A549 (cell line): ENCODE results near the gene NDEL1. TPM values are rescaled to one million over a fixed set of nuclear protein-coding genes. Genes with fewer than 3 reads are reported as not detected.
A peak's percentile ranks its signal among the peaks of the same experiment; 100 is the strongest.

Source experiments
- ATAC-seq, 2 experiments: fragments of 200-7000 bp in 1 of 2; fragments of >200 bp in 1 of 2; cut with Nextera tagmentation in 1 of 2; cut with Tn5 transposase in 1 of 2; 3 replicates each; pipeline versions ENCODE4 v1.8.0 to v1.9.1; 2018 to 2020; ENCODE audit warnings: mild to moderate bottlenecking in 1 of 2, moderate library complexity in 1 of 2
- CTCF ChIA-PET: fragments of 300-600 bp; sonication (Branson Sonifier 250); formaldehyde crosslinking; extraction: SDS; loops from one replicate; lab custom pipeline; 2021; ENCODE audit warnings: antibody characterized with exemption, inconsistent platforms; lab: Yijun Ruan, JAX
- POLR2A ChIA-PET: fragments of 350-600 bp; formaldehyde crosslinking; extraction: SDS; loops from one replicate; lab custom pipeline; 2021; ENCODE audit warnings: antibody characterized with exemption, inconsistent platforms; lab: Yijun Ruan, JAX
- DNase-seq, 2 experiments: peaks; one replicate each; pipeline versions ENCODE4 v3.0.0 to v3.0.0-alpha.2; 2011 to 2016; ENCODE audit warnings: low read depth in 1 of 2, low spot score in 1 of 2
- FAIRE-seq: peaks from 2 replicates; lab custom pipeline; 2011; peaks lifted over from hg19 to GRCh38; lab: Jason Lieb, UNC
- H3K27ac ChIP-seq, 2 experiments: fragments of >200 bp; sonication (Bioruptor Twin); formaldehyde crosslinking; 3 replicates each; pipeline ENCODE4 v1.5.1; 2016 to 2017
- H3K4me1 ChIP-seq: fragments of >200 bp; sonication (Bioruptor Twin); formaldehyde crosslinking; 3 replicates; pipeline ENCODE4 v1.6.1; 2016
- H3K4me2 ChIP-seq: fragments of >200 bp; sonication (Bioruptor Twin); formaldehyde crosslinking; 3 replicates; pipeline ENCODE4 v1.6.1; 2016
- H3K4me3 ChIP-seq: fragments of >200 bp; sonication (Bioruptor Twin); formaldehyde crosslinking; 3 replicates; pipeline ENCODE4 v1.5.1; 2016
- H3K9me3 ChIP-seq: fragments of >200 bp; sonication (Bioruptor Twin); formaldehyde crosslinking; 3 replicates; pipeline ENCODE4 v1.6.1; 2016
- BHLHE40 ChIP-seq: IDR thresholded peaks from 2 replicates; pipeline ENCODE4 v1.6.1; 2012; ENCODE audit warnings: low read depth, low read length, inconsistent platforms
- CEBPB ChIP-seq, 2 experiments: fragments of >200 bp in 1 of 2; sonication (Bioruptor Twin) in 1 of 2; formaldehyde crosslinking in 1 of 2; IDR thresholded peaks; 2 replicates each; pipeline ENCODE4 v1.6.1; 2012 to 2016
- CHD2 ChIP-seq: fragments of 150-350 bp; IDR thresholded peaks from 2 replicates; pipeline ENCODE4 v1.6.1; 2014; ENCODE audit warnings: low read length; ENCODE audit not compliant: partially characterized antibody
- EHF ChIP-seq: fragments of 250-450 bp; sonication (Bioruptor Pico); IDR thresholded peaks from 2 replicates; pipeline ENCODE4 v1.5.0; 2020; ENCODE audit warnings: mild to moderate bottlenecking
- ELK1 ChIP-seq: fragments of 150-350 bp; IDR thresholded peaks from 2 replicates; pipeline ENCODE4 v1.6.1; 2014; ENCODE audit warnings: low read depth, mild to moderate bottlenecking, low read length
- FOSB ChIP-seq: fragments of 250-450 bp; sonication (Bioruptor Pico); IDR thresholded peaks from 2 replicates; pipeline ENCODE4 v1.5.0; 2020; ENCODE audit warnings: mild to moderate bottlenecking, moderate library complexity
- FOXS1 ChIP-seq: fragments of 250-450 bp; sonication (Bioruptor Pico); IDR thresholded peaks from 2 replicates; pipeline ENCODE4 v1.5.0; 2020; ENCODE audit warnings: mild to moderate bottlenecking, moderate library complexity
- HMGXB4 ChIP-seq: fragments of 250-450 bp; sonication (Bioruptor Pico); IDR thresholded peaks from 2 replicates; pipeline ENCODE4 v1.5.0; 2021; ENCODE audit warnings: mild to moderate bottlenecking, moderate library complexity, borderline replicate concordance
- HOXB5 ChIP-seq: fragments of 250-450 bp; sonication (Bioruptor Pico); IDR thresholded peaks from 2 replicates; pipeline ENCODE4 v1.5.0; 2020; ENCODE audit warnings: mild to moderate bottlenecking, moderate library complexity
- JUN ChIP-seq, 2 experiments: fragments of >200 bp; sonication (Bioruptor Twin); formaldehyde crosslinking; IDR thresholded peaks; 2 replicates in 1 of 2; 3 replicates in 1 of 2; pipeline ENCODE4 v1.6.1; 2016 to 2017
- JUNB ChIP-seq: fragments of >200 bp; sonication (Bioruptor Twin); formaldehyde crosslinking; IDR thresholded peaks from 2 replicates; pipeline ENCODE4 v1.6.1; 2016
- MAFK ChIP-seq: fragments of 450-650 bp; IDR thresholded peaks from 2 replicates; pipeline ENCODE4 v1.6.1; 2014; ENCODE audit not compliant: partially characterized antibody
- MAZ ChIP-seq: fragments of 150-350 bp; IDR thresholded peaks from 2 replicates; pipeline ENCODE4 v1.6.1; 2014; ENCODE audit warnings: antibody characterized with exemption, low read depth, low read length, borderline replicate concordance
- NFE2L2 ChIP-seq: fragments of 150-350 bp; conservative IDR thresholded peaks from 2 replicates; pipeline ENCODE4 v1.6.1; 2014; ENCODE audit warnings: low read length
- NPAS2 ChIP-seq: fragments of 250-450 bp; sonication (Bioruptor Pico); IDR thresholded peaks from 2 replicates; pipeline ENCODE4 v1.8.0; 2022; ENCODE audit warnings: mild to moderate bottlenecking, moderate library complexity, borderline replicate concordance
- NR3C1 ChIP-seq: fragments of >200 bp; sonication (Bioruptor Twin); formaldehyde crosslinking; IDR thresholded peaks from 3 replicates; pipeline ENCODE4 v1.6.1; 2017
- PBX3 ChIP-seq: IDR thresholded peaks from 2 replicates; pipeline ENCODE4 v1.6.1; 2012
- PHF8 ChIP-seq: fragments of 200-600 bp; sonication (generic); IDR thresholded peaks from 2 replicates; pipeline ENCODE4 v1.6.1; 2016; ENCODE audit warnings: low read depth, mild to moderate bottlenecking, antibody characterized with exemption, moderate library complexity, borderline replicate concordance
- POLR2A ChIP-seq: IDR thresholded peaks from 2 replicates; pipeline ENCODE4 v1.6.1; 2012; ENCODE audit warnings: mild to moderate bottlenecking, low read length
- RFX5 ChIP-seq: fragments of 450-650 bp; IDR thresholded peaks from 2 replicates; pipeline ENCODE4 v1.7.1; 2014; ENCODE audit warnings: antibody characterized with exemption, mild to moderate bottlenecking, moderate library complexity
- RNF2 ChIP-seq: fragments of 200-600 bp; sonication (generic); IDR thresholded peaks from 2 replicates; pipeline ENCODE4 v1.6.1; 2016; ENCODE audit warnings: low read depth, mild to moderate bottlenecking, antibody characterized with exemption, moderate library complexity, borderline replicate concordance
- TFCP2L1 ChIP-seq: fragments of 250-450 bp; sonication (Bioruptor Pico); IDR thresholded peaks from 2 replicates; pipeline ENCODE4 v1.5.0; 2021; ENCODE audit warnings: mild to moderate bottlenecking
- ZC3H11A ChIP-seq: fragments of 450-650 bp; IDR thresholded peaks from 2 replicates; pipeline ENCODE4 v1.6.1; 2014; ENCODE audit warnings: antibody characterized with exemption, mild to moderate bottlenecking
- WGBS: methylation state at CpG from one replicate; pipeline ENCODE4 v1.1.6; 2017; ENCODE audit errors: missing lambda C conversion rate; 5-methylcytosine and 5-hydroxymethylcytosine counted together
- polyA plus RNA-seq, 4 experiments: library from polyadenylated mRNA; depleted of rRNA in 3 of 4; stranded (reverse); fragments of >200 nt; fragmentation: RNase III in 1 of 4; extraction: RNeasy Plus Mini Kit Qiagen cat#74134 plus additional on column Dnase treatment in 1 of 4; gene quantifications; 2 replicates in 3 of 4; 3 replicates in 1 of 4; pipeline ENCODE4 v1.2.3, GENCODE V29; 2011 to 2017

The NDEL1 gene
- polyA plus RNA-seq, 2 of the 4 experiments (the other 2 are of a cell fraction), result 53.3 to 91.0 TPM

- POLR2A ChIA-PET, result no interaction called here
- DNase-seq, result peak in 1 of 2 experiments; percentile 29
- H3K27ac ChIP-seq, result no peak overlapping the region
- TF ChIP-seq MAFK, result peak; percentile 50
- TF ChIP-seq MAZ, result no peak
- no peak for TF ChIP-seq JUN (IDR thresholded peaks at IDR 0.05)
- TF ChIP-seq ZC3H11A, result no peak
- CTCF ChIA-PET, result interaction anchor here (0.6 to 2.0 kb wide), 5 partner anchors 9 to 262 kb away, joined by 3 to 5 read pairs (median 4); no protein-coding TSS in a partner anchor
- peaks cover 8% of the 10 kb centered on the region; the same call in 1 of the 3 replicates for H3K9me3 ChIP-seq
- 95% methylated on average over 1 of the region's 1 CpG for WGBS
- no peaks in the 10 kb centered on the region for H3K4me1 ChIP-seq
- no peak for ATAC-seq
- no peak overlapping the region for H3K4me2 ChIP-seq
- H3K4me3 ChIP-seq, result no peak overlapping the region
- FAIRE-seq, result no peak
These were observed 48.8 kb downstream of the NDEL1 start for GRCh38 chr17:8484465-8484864.

- H3K4me3 ChIP-seq, result no peak overlapping the region
- no peak for DNase-seq
- H3K9me3 ChIP-seq, result peaks cover 8% of the 10 kb centered on the region; the same call in 1 of the 3 replicates
- peak; percentile 89 for FAIRE-seq
- H3K4me2 ChIP-seq, result no peak overlapping the region
- WGBS, result 98% methylated on average over 1 of the region's 1 CpG
- ChIA-PET POLR2A (interaction anchor here (0.6 to 1.1 kb wide), 2 partner anchors 14 to 50 kb away, joined by 6 to 8 read pairs; partner anchors contain the start of gene NDEL1), CTCF (interaction anchor here (2.0 kb wide), 1 partner anchor 261 kb away, joined by 5 read pairs; no protein-coding TSS in a partner anchor)
- no peak for ATAC-seq
- TF ChIP-seq HMGXB4 (CRISPR knock-in tag), result no peak
- TF ChIP-seq BHLHE40, result no peak
- TF ChIP-seq JUN (IDR thresholded peaks at IDR 0.05), result no peak
- no peak for TF ChIP-seq CHD2
- TF ChIP-seq JUNB, result no peak
- TF ChIP-seq RNF2, result no peak
- no peak for TF ChIP-seq EHF (CRISPR knock-in tag)
- TF ChIP-seq NPAS2 (CRISPR knock-in tag), result no peak
- no peak for TF ChIP-seq PHF8
- TF ChIP-seq FOXS1, result no peak
- TF ChIP-seq FOSB (CRISPR knock-in tag), result no peak
- TF ChIP-seq ELK1, result no peak
- TF ChIP-seq CEBPB (IDR thresholded peaks at IDR 0.05), result no peak
- TF ChIP-seq NR3C1, result no peak
- no peak for TF ChIP-seq POLR2A
- no peak for TF ChIP-seq HOXB5
- no peak overlapping the region for H3K27ac ChIP-seq
- H3K4me1 ChIP-seq, result no peaks in the 10 kb centered on the region
These were observed 49.8 kb downstream of the NDEL1 start for GRCh38 chr17:8485491-8485890.

- Histone ChIP-seq H3K9me3 (peaks cover 8% of the 10 kb centered on the region; the same call in 1 of the 3 replicates), H3K4me2 (no peak overlapping the region), H3K4me1 (no peaks in the 10 kb centered on the region), H3K27ac (no peak overlapping the region), H3K4me3 (no peak overlapping the region)
- TF ChIP-seq TFCP2L1 (CRISPR knock-in tag) (no peak), ELK1 (no peak), RFX5 (no peak), NFE2L2 (no peak), PHF8 (no peak), PBX3 (no peak), EHF (CRISPR knock-in tag) (no peak)
- no peak for FAIRE-seq
- ChIA-PET CTCF (interaction anchor here (1.0 to 1.3 kb wide), 5 partner anchors 9 to 258 kb away, joined by 3 to 4 read pairs (median 3); no protein-coding TSS in a partner anchor), POLR2A (no interaction called here)
- ATAC-seq, result no peak
- 82% methylated on average over 19 of the region's 19 CpGs for WGBS
- DNase-seq, result no peak
These were observed 51.5 kb downstream of the NDEL1 start for GRCh38 chr17:8487130-8487645.
